GM19023 (cell line): ENCODE data around the gene SNX18.
"Not testable (repeated sequence)": the region's sequence is repeated elsewhere in the genome, so short reads cannot be mapped to it uniquely, and the experiment has no call there.

Experiments
- ATAC-seq: cut with Tn5 transposase; IDR thresholded peaks from one replicate; pipeline ENCODE4 v1.9.1; 2021; ENCODE audit warnings: mild to moderate bottlenecking, moderate library complexity; ENCODE audit not compliant: unreplicated experiment

Gene SNX18

DNA sequence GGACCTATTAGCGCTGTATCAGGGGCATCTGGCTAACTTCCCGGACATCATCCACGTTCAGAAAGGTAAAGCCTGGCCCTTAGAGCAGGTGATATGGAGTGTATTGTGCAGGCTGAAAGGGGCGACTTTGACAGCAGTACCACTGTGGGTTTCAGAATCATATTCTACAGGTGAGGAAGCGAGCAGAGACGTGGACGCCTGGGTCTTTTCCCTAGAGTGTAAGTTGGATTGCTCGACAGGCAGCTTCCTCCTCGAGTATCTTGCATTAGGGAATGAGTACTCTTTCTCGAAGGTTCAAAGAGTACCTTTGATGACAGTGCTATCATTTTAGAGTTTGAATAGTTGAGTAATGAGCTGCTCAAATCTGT is 1.9 kb downstream of the SNX18 start:
- ATAC-seq, result no peak

DNA sequence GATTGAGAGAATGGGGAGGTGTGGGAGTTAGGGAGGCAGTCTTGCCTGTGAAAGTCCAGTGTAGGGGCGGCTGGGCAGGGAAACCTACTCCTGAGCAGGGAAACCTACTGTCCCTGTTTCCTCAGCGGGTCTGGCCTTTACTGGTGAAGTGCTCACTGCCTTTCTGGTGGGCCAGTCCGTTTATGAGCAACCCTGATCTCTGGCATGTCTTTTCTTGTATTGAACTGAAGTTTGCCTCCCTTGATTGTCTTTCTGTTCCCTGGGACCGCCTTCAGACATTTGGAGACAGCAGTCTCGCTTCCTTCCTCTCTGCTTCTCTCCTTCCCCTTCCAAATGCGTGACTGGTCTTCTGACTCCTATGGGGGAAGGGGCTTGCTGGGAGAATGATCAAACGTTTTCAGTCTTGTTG is 2.9 kb downstream of the SNX18 start:
- ATAC-seq, result no peak

DNA sequence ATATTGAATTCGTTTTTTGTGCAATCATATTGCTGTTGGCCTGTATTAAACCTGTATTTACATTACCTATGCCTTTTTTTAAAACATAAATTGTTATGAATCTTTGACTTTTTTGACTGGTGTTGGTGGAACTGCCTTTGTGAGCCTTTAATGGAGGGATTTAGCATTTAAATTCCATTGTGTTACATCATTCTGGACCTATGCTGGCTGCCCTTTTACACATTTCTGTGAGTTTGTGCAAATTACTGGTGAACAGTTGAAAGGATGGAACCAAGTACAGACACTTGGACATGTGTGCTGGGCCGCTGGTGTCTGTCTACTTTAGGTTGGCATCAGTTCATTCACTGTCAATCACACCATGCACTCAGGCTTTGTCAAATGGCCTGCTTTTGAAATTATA is 3.4 kb downstream of the SNX18 start:
- no peak for ATAC-seq

- no peak for ATAC-seq
Measured at GRCh38 chr5:54521856-54522479, 4.4 kb downstream of the SNX18 start.

DNA sequence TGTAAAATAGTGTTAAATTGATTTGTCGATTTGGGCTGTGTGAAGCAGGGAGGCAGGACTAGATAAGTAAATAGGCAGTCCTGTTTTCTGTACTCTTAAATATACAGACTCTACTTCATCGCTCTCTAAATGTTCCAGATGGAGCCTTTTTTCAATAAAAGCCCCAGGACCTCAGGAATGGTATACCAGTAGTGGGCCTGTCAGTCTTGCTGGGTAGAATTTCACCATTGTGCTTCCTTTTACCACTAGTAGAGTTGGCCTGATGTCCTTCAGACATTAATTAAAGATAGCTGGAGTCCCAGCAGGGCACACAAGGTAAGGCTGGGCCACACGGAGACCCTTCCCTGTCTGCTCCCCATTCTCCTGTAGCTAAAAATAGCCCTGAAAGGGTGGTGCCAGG is 6.0 kb downstream of the SNX18 start:
- no peak for ATAC-seq

DNA sequence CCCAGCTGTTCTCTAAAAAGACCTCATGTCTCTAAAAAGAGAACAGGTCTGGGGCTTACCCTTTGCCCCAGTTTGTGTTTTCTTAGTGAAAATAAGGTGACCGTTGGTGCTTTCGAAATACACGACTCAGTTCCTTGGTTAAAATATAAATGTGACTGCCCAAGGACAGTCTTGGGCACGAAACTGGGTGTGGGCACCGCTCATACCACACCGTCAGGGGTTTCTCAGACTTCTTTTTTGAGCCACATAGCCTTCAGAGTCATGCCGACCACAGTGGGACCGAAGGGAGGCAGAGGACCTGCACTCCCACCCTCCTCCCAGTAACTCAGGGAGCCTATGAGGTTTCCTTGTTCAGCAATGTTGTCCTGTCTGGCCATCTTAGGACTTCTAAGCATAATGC is 6.5 kb downstream of the SNX18 start:
- ATAC-seq, result no peak

- ATAC-seq, result no peak
Measured at GRCh38 chr5:54524704-54525103, 7.1 kb downstream of the SNX18 start.

DNA sequence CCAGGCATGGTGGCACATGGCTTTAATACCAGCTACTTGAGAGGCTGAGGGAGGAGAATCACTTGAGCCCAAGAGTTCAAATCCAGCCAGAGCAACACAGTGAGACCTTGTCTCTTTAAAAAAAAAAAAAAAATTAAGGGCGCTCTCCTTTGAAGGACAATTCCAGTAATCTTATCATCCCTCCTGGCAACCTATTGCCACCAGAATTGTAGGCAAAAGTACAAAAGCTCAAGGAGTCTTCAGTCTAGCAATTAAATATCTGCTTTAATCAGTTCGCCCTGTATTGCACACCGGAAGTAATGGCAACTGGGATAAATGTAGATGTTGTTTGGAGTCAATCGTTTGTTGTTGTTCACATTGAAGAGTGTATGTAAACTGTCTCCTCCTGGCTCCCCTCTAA is 7.7 kb downstream of the SNX18 start:
- ATAC-seq, result no peak

- ATAC-seq, result no peak
Measured at GRCh38 chr5:54525692-54526091, 8.1 kb downstream of the SNX18 start.

- no peak for ATAC-seq
Measured at GRCh38 chr5:54526604-54527288, 9.2 kb downstream of the SNX18 start.

GRCh38 chr5:54528633-54529209 is 11.2 kb downstream of the SNX18 start:
- ATAC-seq, result no peak

- no peak for ATAC-seq
Measured at GRCh38 chr5:54529565-54529964, 12.0 kb downstream of the SNX18 start.

GRCh38 chr5:54531546-54531945 is 14.0 kb downstream of the SNX18 start:
- no peak for ATAC-seq

DNA sequence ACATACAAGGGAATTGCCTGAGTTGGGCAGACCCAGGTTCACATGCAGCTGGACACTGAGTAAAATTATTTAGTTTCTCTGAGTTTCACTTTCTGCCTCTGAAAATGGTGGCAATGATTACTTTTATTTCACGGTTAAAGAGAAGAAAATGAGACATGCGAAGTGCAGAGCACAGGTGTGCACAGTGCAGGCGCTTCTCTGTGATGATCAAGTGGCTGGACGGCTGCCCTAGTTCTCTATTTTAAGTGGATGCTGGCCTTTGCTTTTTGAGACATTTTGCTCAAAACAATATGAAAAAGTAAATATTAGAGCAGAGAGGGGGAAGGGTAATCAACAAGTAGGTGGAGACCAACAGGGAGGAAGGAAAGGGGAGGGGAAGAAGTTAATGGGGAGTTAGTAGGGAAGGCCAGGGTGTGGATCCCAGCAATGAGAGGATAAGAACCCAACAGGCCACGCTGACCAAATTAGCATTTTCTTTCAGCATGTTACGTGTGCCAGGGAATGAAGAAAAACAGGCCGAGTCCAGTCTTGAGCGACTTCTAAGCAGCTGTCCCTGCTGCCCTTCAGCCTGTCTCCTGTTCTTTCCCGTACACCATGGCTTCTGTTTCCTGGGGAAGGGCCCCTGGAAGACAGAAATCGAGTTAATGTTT is 16.1 kb downstream of the SNX18 start:
- ATAC-seq, result no peak

DNA sequence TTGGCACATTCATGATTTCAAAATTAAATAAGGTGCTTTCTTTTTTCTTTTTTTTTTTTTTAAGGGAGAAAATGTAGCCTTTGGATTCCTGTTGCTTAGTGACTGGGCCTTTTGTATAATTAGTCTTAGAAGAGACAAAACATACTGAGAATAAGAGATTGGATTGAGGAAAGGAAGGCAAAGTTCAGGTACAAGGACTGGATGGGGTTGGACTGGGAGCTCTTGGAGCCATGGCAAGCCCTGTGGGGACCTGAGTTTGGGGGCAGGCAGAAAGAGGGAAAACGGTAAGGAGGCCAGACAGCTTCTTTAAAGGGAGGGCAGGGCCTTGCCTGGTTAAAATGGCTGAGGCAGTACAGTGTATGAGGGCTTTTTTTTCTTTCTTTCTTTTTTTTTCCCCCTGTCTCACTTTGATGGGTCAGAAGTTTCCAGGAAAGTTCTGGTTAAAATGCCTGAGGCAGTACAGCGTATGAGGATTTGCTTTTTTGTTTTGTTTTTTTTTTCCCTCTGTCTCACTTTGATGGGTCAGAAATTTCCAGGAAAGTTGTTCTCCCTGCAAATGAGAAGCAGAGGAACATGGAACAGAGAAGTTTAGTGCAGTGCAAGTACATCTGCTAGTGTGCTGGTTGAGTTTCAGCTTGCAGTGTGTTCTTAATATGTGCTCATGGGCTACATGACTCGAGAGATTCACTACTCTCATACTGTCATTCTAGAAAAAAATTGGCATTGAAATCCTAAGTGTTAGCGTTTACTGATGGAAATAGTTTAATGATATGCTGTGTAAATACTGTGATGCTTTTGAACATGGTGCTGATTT is 16.8 kb downstream of the SNX18 start:
- no peak for ATAC-seq

GRCh38 chr5:54535149-54535844 is 17.7 kb downstream of the SNX18 start:
- ATAC-seq, result no peak

DNA sequence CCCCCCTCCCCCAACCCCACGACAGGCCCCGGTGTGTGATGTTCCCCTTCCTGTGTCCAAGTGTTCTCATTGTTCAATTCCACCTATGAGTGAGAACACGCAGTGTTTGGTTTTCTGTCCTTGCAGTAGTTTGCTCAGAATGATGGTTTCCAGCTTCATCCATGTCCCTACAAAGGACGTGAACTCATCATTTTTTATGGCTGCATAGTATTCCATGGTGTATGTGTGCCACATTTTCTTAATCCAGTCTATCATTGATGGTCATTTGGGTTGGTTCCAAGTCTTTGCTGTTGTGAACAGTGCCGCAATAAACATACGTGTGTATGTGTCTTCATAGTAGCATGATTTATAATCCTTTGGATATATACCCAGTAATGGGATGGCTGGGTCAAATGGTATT is 18.8 kb downstream of the SNX18 start:
- not testable (repeated sequence) for ATAC-seq

DNA sequence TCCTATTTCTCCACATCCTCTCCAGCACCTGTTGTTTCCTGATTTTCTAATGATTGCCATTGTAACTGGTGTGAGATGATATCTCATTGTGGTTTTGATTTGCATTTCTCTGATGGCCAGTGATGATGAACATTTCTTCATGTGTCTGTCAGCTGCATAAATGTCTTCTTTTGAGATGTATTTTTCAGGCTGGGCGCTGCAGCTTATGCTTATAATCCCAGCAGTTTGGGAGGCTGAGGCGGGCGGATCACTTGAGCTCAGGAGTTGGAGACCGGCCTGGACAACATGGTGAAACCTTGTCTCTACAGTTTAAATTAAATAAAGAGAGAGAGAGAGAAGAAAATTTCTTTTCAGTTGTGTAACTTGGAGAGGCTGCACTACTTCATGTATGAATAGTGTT is 19.3 kb downstream of the SNX18 start:
- ATAC-seq, result not testable (repeated sequence)

- ATAC-seq, result no peak
Measured at GRCh38 chr5:54537725-54538124, 20.2 kb downstream of the SNX18 start.

- no peak for ATAC-seq
Measured at GRCh38 chr5:54538156-54538555, 20.6 kb downstream of the SNX18 start.

- ATAC-seq, result no peak
Measured at GRCh38 chr5:54539001-54539400, 21.4 kb downstream of the SNX18 start.
